Measurements from ENCODE around the gene CEBPG.

The CEBPG gene

GRCh38 chr19:33394723-33395560, 21.4 kb downstream of the CEBPG start:
- no peaks in the 10 kb centered on the region for H3K36me3 ChIP-seq (ENCODE audit: control insufficient read depth, insufficient read depth, low read length)
- H3K27me3 ChIP-seq (replicated peaks; ENCODE audit: control insufficient read depth, insufficient read depth, low read length) = no peaks in the 10 kb centered on the region
- DNase-seq (ENCODE audit: extremely low read depth, insufficient read length) = no peak
- H3K4me3 ChIP-seq (replicated peaks; ENCODE audit: low read depth, low read length) = no peak overlapping the region
- TF ChIP-seq CTCF (IDR thresholded peaks at IDR 0.05; ENCODE audit: insufficient read depth, low read length, poor library complexity, severe bottlenecking) = no peak

GRCh38 chr19:33395561-33396550, 22.3 kb downstream of the CEBPG start:
- DNase-seq (ENCODE audit: extremely low read depth, insufficient read length) = no peak
- TF ChIP-seq CTCF (IDR thresholded peaks at IDR 0.05; ENCODE audit: insufficient read depth, low read length, poor library complexity, severe bottlenecking) = no peak
- Histone ChIP-seq H3K27me3 (replicated peaks; ENCODE audit: control insufficient read depth, insufficient read depth, low read length) (no peaks in the 10 kb centered on the region), H3K4me3 (replicated peaks; ENCODE audit: low read depth, low read length) (no peak overlapping the region), H3K36me3 (ENCODE audit: control insufficient read depth, insufficient read depth, low read length) (no peaks in the 10 kb centered on the region)

- no peak for TF ChIP-seq CTCF (IDR thresholded peaks at IDR 0.05; ENCODE audit: insufficient read depth, low read length, poor library complexity, severe bottlenecking)
- no peaks in the 10 kb centered on the region for H3K36me3 ChIP-seq (ENCODE audit: control insufficient read depth, insufficient read depth, low read length)
- no peaks in the 10 kb centered on the region for H3K27me3 ChIP-seq (replicated peaks; ENCODE audit: control insufficient read depth, insufficient read depth, low read length)
- H3K4me3 ChIP-seq (replicated peaks; ENCODE audit: low read depth, low read length) = no peak overlapping the region
- DNase-seq (ENCODE audit: extremely low read depth, insufficient read length) = no peak
These were observed 23.4 kb downstream of the CEBPG start for GRCh38 chr19:33396701-33397535.

- TF ChIP-seq CTCF (IDR thresholded peaks at IDR 0.05; ENCODE audit: insufficient read depth, low read length, poor library complexity, severe bottlenecking) = no peak
- H3K36me3 ChIP-seq (ENCODE audit: control insufficient read depth, insufficient read depth, low read length) = no peaks in the 10 kb centered on the region
- no peaks in the 10 kb centered on the region for H3K27me3 ChIP-seq (replicated peaks; ENCODE audit: control insufficient read depth, insufficient read depth, low read length)
- H3K4me3 ChIP-seq (replicated peaks; ENCODE audit: low read depth, low read length) = no peak overlapping the region
- no peak for DNase-seq (ENCODE audit: extremely low read depth, insufficient read length)
These were observed 24.2 kb downstream of the CEBPG start for GRCh38 chr19:33397536-33398360.

Data from GM06990 (cell line).